ENCODE data around the gene STX16.

Gene STX16

GRCh38 chr20:58709703-58710039 is 58.6 kb downstream of the STX16 start:
- DNase-seq (ENCODE audit: low read depth in 2 of 2), result no peak

GRCh38 chr20:58710481-58711265 is 59.6 kb downstream of the STX16 start:
- no peak for DNase-seq (ENCODE audit: low read depth in 2 of 2)

- DNase-seq (ENCODE audit: low read depth in 2 of 2), result no peak
These were observed 60.4 kb downstream of the STX16 start for GRCh38 chr20:58711266-58712051.

- DNase-seq (ENCODE audit: low read depth in 2 of 2), result no peak
These were observed 61.2 kb downstream of the STX16 start for GRCh38 chr20:58712151-58712791.

DNA sequence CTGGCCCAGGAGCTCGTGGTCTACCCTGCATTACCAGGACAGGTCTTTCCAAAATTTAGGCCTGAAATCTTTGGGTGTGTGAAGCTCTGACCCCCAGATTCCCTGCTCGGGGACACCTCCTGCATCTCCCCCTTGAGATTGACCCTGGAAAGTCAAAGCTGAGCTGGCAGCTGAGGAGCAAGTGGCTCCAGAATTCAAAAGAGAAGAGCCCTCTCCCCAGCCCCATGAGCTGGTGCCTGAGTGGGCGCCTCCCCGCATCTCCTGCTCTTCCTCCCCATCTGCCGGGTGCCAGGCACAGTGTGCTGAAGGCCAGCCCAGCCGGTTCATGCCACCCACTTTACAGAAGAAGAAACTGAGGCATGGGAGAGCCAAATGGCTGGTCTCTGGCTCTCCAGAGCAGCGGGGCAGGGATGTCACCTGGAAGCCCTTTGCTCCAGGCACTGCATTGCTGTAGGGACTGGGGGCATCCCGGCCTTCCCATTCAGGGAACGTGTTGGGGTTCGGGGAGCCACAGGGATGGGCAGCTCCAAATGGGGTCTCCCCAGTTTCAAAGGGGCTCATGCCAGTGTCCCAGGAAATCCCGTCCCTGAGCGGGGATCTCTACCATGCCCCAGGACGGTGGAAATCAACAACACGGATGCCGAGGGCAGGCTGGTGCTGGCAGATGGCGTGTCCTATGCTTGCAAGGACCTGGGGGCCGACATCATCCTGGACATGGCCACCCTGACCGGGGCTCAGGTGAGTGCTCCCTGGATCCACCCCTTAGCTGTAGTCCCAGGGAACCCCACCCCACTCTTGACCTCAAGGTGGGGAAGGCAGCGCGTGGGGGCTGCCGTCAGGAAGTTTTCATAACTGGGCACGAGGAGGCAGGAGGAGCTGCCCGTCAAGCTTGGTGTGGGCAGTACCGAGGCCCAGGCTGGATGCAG is 62.0 kb downstream of the STX16 start:
- no peak for DNase-seq (ENCODE audit: low read depth in 2 of 2)

- DNase-seq (ENCODE audit: low read depth in 2 of 2), result no peak
These were observed 62.8 kb downstream of the STX16 start for GRCh38 chr20:58713801-58714339.

DNA sequence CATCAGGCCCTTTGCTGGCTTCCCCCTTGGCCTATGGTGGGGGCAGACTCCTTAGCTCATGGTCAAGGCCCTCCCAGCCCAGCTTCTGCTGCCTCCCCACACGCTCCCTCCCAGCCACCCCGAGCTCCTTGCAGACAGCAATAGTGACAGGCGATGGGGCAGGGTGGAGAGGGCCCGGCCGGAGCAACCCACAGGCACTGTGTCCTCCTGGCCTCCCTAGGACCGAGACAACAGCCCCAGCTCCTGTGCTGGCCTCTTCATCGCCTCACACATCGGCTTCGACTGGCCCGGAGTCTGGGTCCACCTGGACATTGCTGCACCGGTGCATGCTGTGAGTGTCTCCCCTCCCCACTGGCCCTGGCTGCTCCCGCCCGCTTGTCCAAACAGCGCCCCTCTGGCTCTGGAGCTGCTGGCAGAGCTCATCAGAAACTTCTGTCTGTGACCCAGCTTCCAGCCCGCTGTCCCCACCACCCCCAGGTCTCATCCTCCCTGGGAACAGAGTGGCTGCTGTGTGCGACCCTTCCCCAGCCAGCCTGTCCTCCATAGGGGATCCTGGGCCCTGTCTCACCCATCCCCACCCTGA is 63.3 kb downstream of the STX16 start:
- no peak for DNase-seq (ENCODE audit: low read depth in 2 of 2)

DNA sequence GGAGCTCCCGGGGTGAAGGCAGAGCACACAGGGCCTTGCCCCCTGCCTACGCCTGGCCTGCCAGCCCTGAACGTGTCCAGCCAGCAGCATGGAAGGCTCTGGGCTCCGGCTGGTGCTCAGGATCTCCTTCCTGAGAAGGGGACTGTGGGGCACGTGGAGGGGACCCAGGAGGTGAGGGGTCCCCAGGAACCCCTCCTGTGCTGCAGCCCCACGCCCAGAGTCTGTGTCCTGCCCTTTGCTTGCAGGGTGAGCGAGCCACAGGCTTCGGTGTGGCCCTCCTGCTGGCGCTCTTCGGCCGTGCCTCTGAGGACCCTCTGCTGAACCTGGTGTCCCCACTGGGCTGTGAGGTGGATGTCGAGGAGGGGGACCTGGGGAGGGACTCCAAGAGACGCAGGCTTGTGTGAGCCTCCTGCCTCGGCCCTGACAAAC is 63.9 kb downstream of the STX16 start:
- DNase-seq (ENCODE audit: low read depth in 2 of 2), result no peak

DNA sequence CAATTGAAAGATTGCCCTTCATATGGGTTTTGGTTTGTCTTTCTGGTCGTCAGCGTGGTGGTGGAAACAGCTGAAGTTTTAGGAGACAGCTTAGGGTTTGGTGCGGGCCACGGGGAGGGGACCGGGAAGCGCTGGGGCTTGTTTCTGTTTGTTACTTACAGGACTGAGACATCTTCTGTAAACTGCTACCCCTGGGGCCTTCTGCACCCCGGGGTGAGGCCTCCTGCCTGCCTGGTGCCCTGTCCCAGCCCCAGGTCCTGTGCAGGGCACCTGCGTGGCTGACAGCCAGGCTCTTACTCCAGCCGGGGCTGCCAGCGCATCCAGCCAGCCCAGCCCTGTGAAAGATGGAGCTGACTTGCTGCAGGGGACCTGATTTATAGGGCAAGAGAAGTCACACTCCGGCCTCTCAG is 64.3 kb downstream of the STX16 start:
- no peak for DNase-seq (ENCODE audit: low read depth in 2 of 2)

DNA sequence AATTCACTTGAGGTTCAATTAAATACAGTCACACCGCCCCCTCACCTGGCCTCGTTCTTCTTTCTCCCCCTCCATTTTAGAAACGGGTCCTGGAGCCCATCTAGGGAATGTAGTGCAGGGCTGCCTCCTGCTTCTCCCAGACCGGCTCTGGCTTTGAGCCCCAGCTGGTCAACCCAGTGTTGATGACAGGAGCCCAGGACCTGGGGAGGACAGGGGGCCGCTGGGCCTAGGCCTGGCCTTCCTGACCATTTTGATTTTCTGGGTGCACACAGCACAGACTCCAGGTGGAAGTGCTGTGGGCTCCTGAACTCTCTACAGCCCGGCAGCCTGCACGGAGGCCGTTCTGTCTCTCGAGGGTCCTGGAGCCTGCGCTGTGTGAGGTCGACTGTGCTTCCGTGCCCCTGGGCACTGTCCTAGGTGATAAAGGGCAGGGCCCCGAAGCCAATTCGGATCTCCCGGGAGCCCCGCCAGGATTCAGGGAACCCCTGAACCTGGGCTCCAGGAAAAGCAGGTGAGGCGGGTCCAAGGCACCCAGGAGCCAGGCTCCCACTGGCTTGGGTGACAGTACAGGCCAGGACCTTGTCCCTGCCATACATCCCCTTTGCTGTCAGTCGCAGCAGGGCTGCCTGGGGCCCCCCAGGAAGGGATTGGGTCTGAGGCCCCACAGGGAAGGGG is 64.9 kb downstream of the STX16 start:
- no peak for DNase-seq (ENCODE audit: low read depth in 2 of 2)

- DNase-seq (ENCODE audit: low read depth in 2 of 2), result no peak
These were observed 65.6 kb downstream of the STX16 start for GRCh38 chr20:58716476-58717277.

DNA sequence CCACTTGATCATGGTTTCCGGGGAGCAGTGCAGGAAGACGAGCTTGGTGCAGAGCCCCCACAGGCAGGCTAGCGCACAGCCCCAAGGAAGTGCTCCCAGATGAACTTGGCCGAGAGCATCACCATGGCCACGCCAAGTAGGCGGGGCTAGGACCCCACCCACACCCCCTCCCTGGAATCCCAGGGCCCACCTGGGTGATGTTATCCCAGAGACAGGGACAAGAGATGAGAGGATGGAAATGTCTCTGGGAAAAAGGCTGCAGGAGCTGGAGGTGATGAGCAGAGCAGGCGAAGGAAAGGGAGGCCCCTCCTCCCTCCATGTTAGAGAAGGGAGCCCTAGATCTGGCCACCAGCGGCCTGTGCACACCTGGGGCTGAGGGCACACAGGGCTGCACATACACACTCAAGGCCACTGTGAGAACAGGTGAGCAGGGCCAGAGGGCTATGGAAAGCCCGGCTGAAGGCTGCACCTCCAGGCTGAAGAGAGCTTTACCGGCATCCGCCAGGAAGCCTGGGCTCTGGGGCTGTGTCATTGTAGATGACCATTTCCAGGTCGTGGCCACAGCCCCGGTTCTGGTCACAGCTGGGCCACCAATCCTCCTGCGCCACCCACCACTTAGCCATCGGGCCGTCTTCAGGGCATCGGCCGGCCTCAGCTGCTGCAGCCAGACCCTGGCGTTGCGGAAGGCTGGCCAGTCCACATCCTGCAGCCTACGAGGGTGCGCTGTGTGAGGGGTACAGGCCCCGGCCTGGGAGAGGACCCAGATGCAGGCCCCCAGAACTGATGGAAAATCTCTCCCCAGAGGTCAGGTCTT is 66.4 kb downstream of the STX16 start:
- no peak for DNase-seq (ENCODE audit: low read depth in 2 of 2)

- DNase-seq (ENCODE audit: low read depth in 2 of 2), result no peak
These were observed 67.1 kb downstream of the STX16 start for GRCh38 chr20:58718121-58718563.

GRCh38 chr20:58718729-58719128 is 67.6 kb downstream of the STX16 start:
- DNase-seq (ENCODE audit: low read depth in 2 of 2), result no peak

DNA sequence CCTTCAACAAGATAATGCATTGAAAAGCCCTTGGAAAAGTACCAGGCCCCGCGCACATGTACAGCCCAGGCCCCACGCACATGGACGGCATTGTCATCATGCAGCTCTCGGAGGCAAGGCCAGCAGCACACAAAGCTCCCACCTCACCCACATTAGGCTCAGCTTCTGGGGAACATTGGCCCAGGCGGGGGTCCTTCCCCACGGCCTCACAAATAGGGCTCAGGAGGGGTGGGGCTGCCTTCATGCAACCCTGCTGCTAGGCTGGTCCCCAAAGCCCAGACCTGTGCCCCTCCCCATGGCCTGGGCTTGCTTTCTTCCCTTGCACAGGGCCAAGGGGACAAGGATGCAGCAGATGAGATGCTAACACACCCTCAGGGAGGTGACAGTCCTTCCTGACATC is 68.2 kb downstream of the STX16 start:
- DNase-seq (ENCODE audit: low read depth in 2 of 2), result no peak

- DNase-seq (ENCODE audit: low read depth in 2 of 2), result no peak
These were observed 68.9 kb downstream of the STX16 start for GRCh38 chr20:58719971-58720371.

GRCh38 chr20:58720890-58721289 is 69.8 kb downstream of the STX16 start:
- no peak for DNase-seq (ENCODE audit: low read depth in 2 of 2)

DNA sequence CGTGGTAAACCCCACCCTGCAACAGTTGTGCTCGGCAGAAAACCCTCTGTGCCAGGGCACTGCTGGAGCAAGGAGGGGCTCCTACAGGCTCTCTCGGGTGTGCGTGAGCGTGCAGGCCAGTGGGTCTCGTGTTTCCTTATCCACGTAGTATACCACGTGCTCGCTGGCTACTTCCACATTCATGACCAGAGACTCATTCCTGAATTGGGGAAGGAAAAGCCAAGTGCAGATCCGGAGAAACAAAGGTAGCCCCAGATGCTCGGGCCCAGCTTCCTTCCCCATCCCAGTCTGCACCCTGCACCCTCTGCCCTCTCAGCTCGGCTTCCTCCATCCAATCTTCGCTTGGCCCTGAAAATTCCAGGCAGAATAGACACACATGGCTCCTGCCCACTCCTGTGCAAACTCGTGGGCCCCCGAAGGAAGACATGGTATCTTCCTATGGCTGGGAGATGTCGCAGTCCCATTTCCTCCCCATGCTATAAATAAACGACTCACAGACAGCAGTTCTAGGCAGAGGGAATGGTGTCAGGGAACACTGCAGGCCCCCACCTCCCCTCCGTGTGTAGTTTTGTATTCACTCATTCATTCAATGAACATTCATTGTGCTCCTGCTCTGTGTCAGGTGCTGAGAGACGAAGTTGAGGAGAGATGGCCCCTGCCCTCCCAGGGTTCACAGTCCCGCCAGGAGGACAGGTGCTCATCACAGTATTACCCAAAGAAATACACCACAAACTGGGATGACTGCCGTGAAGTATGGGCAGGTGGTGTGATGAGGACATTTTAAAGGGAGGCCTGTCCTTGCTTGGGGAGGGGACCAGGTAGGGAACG is 71.1 kb downstream of the STX16 start:
- DNase-seq (ENCODE audit: low read depth in 2 of 2), result no peak

Data from stimulated activated CD8-positive, alpha-beta memory T cell treated with anti-CD3 and anti-CD28 coated beads, Interleukin-15, amount 100 ng/mL, for 48 hours (primary cell).